Fibroblast of mammary gland (primary cell): Measurements from ENCODE around the gene CDC25A.
A peak's percentile ranks its signal among the peaks of the same experiment; 100 is the strongest.

Experiments
- DNase-seq: peaks from one replicate; pipeline ENCODE4 v3.0.0-alpha.2; 2010; ENCODE audit warnings: low read depth
- H3K4me3 ChIP-seq: 2 replicates; pipeline ENCODE4 v1.5.1; 2011; ENCODE audit warnings: low read depth, mild to moderate bottlenecking, low read length, moderate library complexity; ENCODE audit not compliant: control insufficient read depth
- CTCF ChIP-seq: conservative IDR thresholded peaks from 2 replicates; pipeline ENCODE4 v1.5.1; 2011; ENCODE audit warnings: low read depth, low read length, inconsistent platforms; ENCODE audit not compliant: control insufficient read depth, insufficient read depth

CDC25A gene

GRCh38 chr3:48225587-48225986 is 37.4 kb upstream of the CDC25A start:
- DNase-seq, result no peak
- TF ChIP-seq CTCF, result no peak
- H3K4me3 ChIP-seq, result no peak overlapping the region

- no peak within 1 kb of the TSS for H3K4me3 ChIP-seq
- TF ChIP-seq CTCF, result no peak
- peak; percentile 44 for DNase-seq
Observed at GRCh38 chr3:48222616-48223513, 34.6 kb upstream of the CDC25A start, which contains the start of gene CAMP. CAMP (plus strand) TSS chr3:48223495; CDS start chr3:48223512, 17 bp downstream.

- DNase-seq, result no peak
- TF ChIP-seq CTCF, result no peak
- H3K4me3 ChIP-seq, result no peak overlapping the region
Observed at GRCh38 chr3:48220746-48221145, 32.5 kb upstream of the CDC25A start.

- H3K4me3 ChIP-seq, result no peak overlapping the region
- no peak for TF ChIP-seq CTCF
- peak; percentile 37 for DNase-seq
Observed at GRCh38 chr3:48219543-48219942, 31.3 kb upstream of the CDC25A start.

- H3K4me3 ChIP-seq, result no peak overlapping the region
- DNase-seq, result no peak
Observed at GRCh38 chr3:48218537-48218936, 30.3 kb upstream of the CDC25A start.

GRCh38 chr3:48217449-48217848 is 29.2 kb upstream of the CDC25A start:
- no peak for TF ChIP-seq CTCF
- no peak overlapping the region for H3K4me3 ChIP-seq
- DNase-seq, result no peak

More at GRCh38 chr3:48218537-48218936, 30.3 kb upstream of the CDC25A start:
- no peak for TF ChIP-seq CTCF
